B cell (primary cell): ENCODE measurements around the gene PSMF1. TPM values are rescaled to one million over a fixed set of nuclear protein-coding genes. Genes with fewer than 3 reads are reported as not detected.

Source experiments
- ATAC-seq: fragments of 200-7000 bp; cut with Tn5 transposase; one replicate; pipeline ENCODE4 v1.10.0; 2021; ENCODE audit warnings: low read depth, mild to moderate bottlenecking, moderate number of reproducible peaks, moderate library complexity
- CTCF ChIA-PET: fragments of 350-600 bp; sonication (Branson Sonifier 250); formaldehyde crosslinking; loops from one replicate; lab custom pipeline; 2021; ENCODE audit warnings: antibody characterized with exemption, inconsistent platforms; lab: Charles Lee
- POLR2A ChIA-PET: fragments of 350-600 bp; sonication (Branson Sonifier 250); formaldehyde crosslinking; loops from one replicate; lab custom pipeline; 2021; ENCODE audit warnings: antibody characterized with exemption; lab: Charles Lee
- DNase-seq: peaks from one replicate; pipeline ENCODE4 v3.0.0; 2013
- H2AFZ ChIP-seq: 2 replicates; pipeline ENCODE4 v1.6.1; 2012; ENCODE audit warnings: mild to moderate bottlenecking, low read depth, low read length; ENCODE audit not compliant: insufficient read depth, poor library complexity, severe bottlenecking
- H3K27ac ChIP-seq, 2 donors: 1 replicate in 1 of 2; 2 replicates in 1 of 2; pipeline ENCODE4 v1.5.1; 2012 to 2013; ENCODE audit warnings: low read length in 2 of 2, mild to moderate bottlenecking in 2 of 2, moderate library complexity in 1 of 2
- H3K27me3 ChIP-seq, 4 experiments: fragments of 200-600 bp in 1 of 4; sonication (generic) in 1 of 4; replicated peaks in 1 of 4; 1 replicate in 2 of 4; 2 replicates in 2 of 4; pipeline versions ENCODE4 v1.6.1 to v1.7.0; 2013 to 2016; ENCODE audit warnings: low read length in 3 of 4, mild to moderate bottlenecking in 2 of 4, mixed read lengths in 1 of 4, moderate library complexity in 1 of 4; ENCODE audit not compliant: insufficient read depth in 4 of 4, control insufficient read depth in 3 of 4; ENCODE audit errors: control extremely low read depth in 1 of 4
- H3K36me3 ChIP-seq, 2 experiments: replicated peaks in 1 of 2; 1 replicate in 1 of 2; 2 replicates in 1 of 2; pipeline versions ENCODE4 v1.6.1 to v1.7.1; 2013; ENCODE audit warnings: low read length in 1 of 2; ENCODE audit not compliant: insufficient read depth in 2 of 2, control insufficient read depth in 1 of 2; ENCODE audit errors: control extremely low read depth in 1 of 2, extremely low read depth in 1 of 2
- H3K4me1 ChIP-seq, 2 donors: fragments of 200-600 bp in 1 of 2; sonication (generic) in 1 of 2; 1 replicate in 1 of 2; 2 replicates in 1 of 2; pipeline versions ENCODE4 v1.5.1 to v1.6.1; 2013 to 2017; ENCODE audit warnings: low read length in 2 of 2; ENCODE audit not compliant: control insufficient read depth in 2 of 2, insufficient read depth in 2 of 2
- H3K4me2 ChIP-seq: replicated peaks from 2 replicates; pipeline ENCODE3; 2012; ENCODE audit warnings: mild to moderate bottlenecking, low read depth, low read length; ENCODE audit not compliant: poor library complexity, severe bottlenecking
- H3K4me3 ChIP-seq, 5 experiments: fragments of 200-600 bp in 1 of 5; sonication (generic) in 1 of 5; 1 replicate in 3 of 5; 2 replicates in 2 of 5; pipeline versions ENCODE4 v1.5.1 to v1.7.0; 2011 to 2016; ENCODE audit warnings: low read length in 4 of 5, mild to moderate bottlenecking in 4 of 5, low read depth in 2 of 5, control low read depth in 1 of 5, moderate library complexity in 1 of 5; ENCODE audit not compliant: insufficient read depth in 1 of 5; ENCODE audit errors: control extremely low read depth in 1 of 5, extremely low read depth in 1 of 5
- H3K79me2 ChIP-seq: fragments of 200-600 bp; sonication (generic); one replicate; pipeline ENCODE4 v1.6.0; 2016; ENCODE audit warnings: low read length; ENCODE audit not compliant: control insufficient read depth, insufficient read depth
- H3K9ac ChIP-seq: fragments of 200-600 bp; sonication (generic); 2 replicates; pipeline ENCODE4 v1.6.1; 2017; ENCODE audit warnings: mild to moderate bottlenecking, low read length, moderate library complexity
- H3K9me3 ChIP-seq, 3 donors: one replicate each; pipeline versions ENCODE4 v1.6.1 to v1.7.1; 2013; ENCODE audit warnings: low read length in 2 of 3; ENCODE audit not compliant: control insufficient read depth in 2 of 3, insufficient read depth in 1 of 3; ENCODE audit errors: control extremely low read depth in 1 of 3
- H4K20me1 ChIP-seq: 2 replicates; pipeline ENCODE4 v1.6.0; 2012; ENCODE audit warnings: mild to moderate bottlenecking, low read length; ENCODE audit not compliant: insufficient read depth, control insufficient read depth, poor library complexity, severe bottlenecking
- H3K27ac Mint-ChIP-seq: one replicate; pipeline ENCODE4 v1.8.0; 2021; ENCODE audit warnings: mixed read lengths
- H3K27me3 Mint-ChIP-seq: one replicate; pipeline ENCODE4 v1.8.0; 2021; ENCODE audit warnings: mixed read lengths
- H3K4me1 Mint-ChIP-seq: one replicate; pipeline ENCODE4 v1.8.0; 2021; ENCODE audit warnings: mixed read lengths
- H3K4me3 Mint-ChIP-seq: one replicate; pipeline ENCODE4 v1.8.0; 2021; ENCODE audit warnings: mixed read lengths
- H3K9me3 Mint-ChIP-seq: one replicate; pipeline ENCODE4 v1.8.0; 2022; ENCODE audit warnings: mixed read lengths; ENCODE audit not compliant: insufficient read depth
- CTCF ChIP-seq: fragments of 200-600 bp; IDR thresholded peaks from one replicate; pipeline ENCODE4 v1.8.0; 2022; ENCODE audit warnings: antibody characterized with exemption, mild to moderate bottlenecking
- EZH2 ChIP-seq: IDR thresholded peaks from 2 replicates; pipeline ENCODE4 v1.6.1; 2012; ENCODE audit warnings: borderline replicate concordance, low read depth, mild to moderate bottlenecking, moderate library complexity, low read length; ENCODE audit not compliant: insufficient read depth, poor library complexity, severe bottlenecking
- WGBS: methylation state at CpG from one replicate; pipeline ENCODE4 v1.1.5; 2013; ENCODE audit warnings: missing lambda C conversion rate; ENCODE audit not compliant: insufficient coverage; 5-methylcytosine and 5-hydroxymethylcytosine counted together
- intact Hi-C: fragments of 100-400 bp; cut with micrococcal nuclease; formaldehyde crosslinking; loops from one replicate; pipeline ENCODE4 v1.10.0; 2022
- polyA plus RNA-seq: library from polyadenylated mRNA; depleted of rRNA; stranded (reverse); fragments of >200 nt; gene quantifications from 2 replicates; pipeline ENCODE4 v1.2.3, GENCODE V29; 2012
- total RNA-seq, 2 donors: library from RNA; stranded (reverse); fragments of 120-200 nt in 1 of 2; gene quantifications; 1 replicate in 1 of 2; 2 replicates in 1 of 2; pipeline versions ENCODE4 v1.2.3 to v1.2.4, GENCODE V29; 2013 to 2022

The PSMF1 gene
- total and polyA plus RNA-seq, 2 donors (not counting 1 experiment from before 2014, with no cell fraction given) = 113 to 132 TPM

- no peak for ATAC-seq
- ChIA-PET POLR2A (no interaction called here), CTCF (no interaction called here)
- DNase-seq = no peak
- H2AFZ ChIP-seq = no peak overlapping the region
- H3K79me2 ChIP-seq = no peaks in the 10 kb centered on the region
- H3K9me3 ChIP-seq = no peaks in the 10 kb centered on the region
- Mint-ChIP-seq H3K9me3 (no peaks in the 10 kb centered on the region), H3K4me3 (no peak overlapping the region), H3K27ac (no peak overlapping the region), H3K4me1 (peaks cover 9% of the 10 kb centered on the region), H3K27me3 (peaks cover 23% of the 10 kb centered on the region)
- H3K9ac ChIP-seq = no peak overlapping the region
- 96% methylated on average over 25 of the region's 27 CpGs for WGBS
- H3K36me3 ChIP-seq = peaks cover 0 to 5% of the 10 kb centered on the region in 2 experiments
- TF ChIP-seq EZH2 = no peak
- TF ChIP-seq CTCF = no peak
- H3K27me3 ChIP-seq = peaks cover 0 to 23% (median 8%) of the 10 kb centered on the region in 4 experiments
- H3K4me3 ChIP-seq = no peak overlapping the region
- intact Hi-C loops = no loop called here
- H3K4me1 ChIP-seq = peaks cover 0 to 6% of the 10 kb centered on the region in 2 donors
- H4K20me1 ChIP-seq = no peaks in the 10 kb centered on the region
- no peak overlapping the region for H3K4me2 ChIP-seq
- no peak overlapping the region for H3K27ac ChIP-seq
These were observed 62.5 kb downstream of the PSMF1 start for GRCh38 chr20:1180949-1181348.

DNA sequence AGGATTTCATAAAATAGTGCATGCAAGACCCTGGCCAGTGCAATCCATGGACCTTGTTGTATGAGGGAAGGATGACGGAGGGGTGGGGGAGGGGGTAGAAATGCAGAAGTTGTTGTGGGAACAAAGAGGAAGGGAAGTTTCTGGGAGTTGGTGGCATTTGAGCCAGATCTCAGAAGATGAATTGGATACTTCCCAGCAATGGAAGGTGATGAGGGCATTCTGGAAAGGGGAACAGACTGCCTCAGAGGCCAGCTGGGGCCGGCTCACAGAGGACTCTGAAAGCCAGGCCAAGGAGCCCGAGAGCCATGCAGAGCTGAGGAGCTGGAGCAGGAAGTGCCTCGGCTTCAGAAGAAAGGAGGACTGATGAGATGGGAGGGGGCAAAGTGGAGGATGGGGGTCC is 63.7 kb downstream of the PSMF1 start:
- POLR2A ChIA-PET = no interaction called here
- Mint-ChIP-seq H3K9me3 (no peaks in the 10 kb centered on the region), H3K4me1 (peaks cover 12% of the 10 kb centered on the region), H3K27me3 (peaks cover 27% of the 10 kb centered on the region), H3K4me3 (no peak overlapping the region), H3K27ac (no peak overlapping the region)
- H3K4me3 ChIP-seq = no peak overlapping the region
- DNase-seq = no peak
- peaks cover 0 to 6% of the 10 kb centered on the region in 2 donors for H3K4me1 ChIP-seq
- H3K9ac ChIP-seq = no peak overlapping the region
- H2AFZ ChIP-seq = no peak overlapping the region
- no peak overlapping the region for H3K4me2 ChIP-seq
- intact Hi-C loops = no loop called here
- peaks cover 0 to 30% (median 12%) of the 10 kb centered on the region in 4 experiments for H3K27me3 ChIP-seq
- TF ChIP-seq EZH2 = no peak
- TF ChIP-seq CTCF = no peak
- no peak for ATAC-seq
- no peaks in the 10 kb centered on the region for H3K36me3 ChIP-seq
- CTCF ChIA-PET = no interaction called here
- 57% methylated on average over 4 of the region's 4 CpGs for WGBS
- no peaks in the 10 kb centered on the region for H3K79me2 ChIP-seq
- no peaks in the 10 kb centered on the region for H3K9me3 ChIP-seq
- no peak overlapping the region for H3K27ac ChIP-seq
- no peaks in the 10 kb centered on the region for H4K20me1 ChIP-seq
